GM12878 (cell line): Measurements from ENCODE around the gene LRRC8D. TPM values are rescaled to one million over a fixed set of nuclear protein-coding genes. Genes with fewer than 3 reads are reported as not detected.

ENCODE experiments used
- ATAC-seq: fragments of 200-7000 bp; cut with Tn5 transposase; 3 replicates; pipeline ENCODE4 v1.9.1; 2020; ENCODE audit warnings: mild to moderate bottlenecking, moderate library complexity
- BruUV-seq: library from RNA; stranded (reverse); fragments of 400-500 nt; replicated peaks from 2 replicates; lab custom pipeline; 2021; lab: Mats Ljungman, UMichigan
- CTCF ChIA-PET: fragments of 300-600 bp; sonication (Branson Sonifier 250); formaldehyde crosslinking; extraction: SDS; loops from one replicate; lab custom pipeline; 2021; ENCODE audit warnings: inconsistent platforms; lab: Yijun Ruan, JAX
- POLR2A ChIA-PET: fragments of 350-600 bp; formaldehyde crosslinking; extraction: SDS; loops from one replicate; lab custom pipeline; 2021; ENCODE audit warnings: inconsistent platforms; lab: Charles Lee
- RAD21 ChIA-PET: fragments of 300-600 bp; sonication (Branson Sonifier 250); formaldehyde crosslinking; loops from one replicate; lab custom pipeline; 2023; ENCODE audit warnings: antibody characterized with exemption; ENCODE audit not compliant: unreplicated experiment; lab: Charles Lee
- SMC1A ChIA-PET: fragments of 300-600 bp; sonication (Branson Sonifier 250); formaldehyde crosslinking; loops from one replicate; lab custom pipeline; 2023; ENCODE audit not compliant: unreplicated experiment, uncharacterized antibody; lab: Charles Lee
- DNase-seq: peaks from one replicate; pipeline ENCODE4 v3.0.0-alpha.2; 2011; ENCODE audit warnings: low read depth, low spot score
- FAIRE-seq: peaks from 3 replicates; lab custom pipeline; 2011; peaks lifted over from hg19 to GRCh38; lab: Jason Lieb, UNC
- H2AFZ ChIP-seq: 2 replicates; pipeline ENCODE4 v1.6.0; 2011; ENCODE audit warnings: low read depth, low read length, control low read depth; ENCODE audit not compliant: control insufficient read depth
- H3K27ac ChIP-seq: 2 replicates; pipeline ENCODE4 v1.5.1; 2011; ENCODE audit warnings: control low read depth; ENCODE audit not compliant: control insufficient read depth, insufficient read depth
- H3K27me3 ChIP-seq, 2 experiments: replicated peaks in 1 of 2; 2 replicates each; pipeline versions ENCODE4 v1.6.0 to v1.6.1; 2011; ENCODE audit warnings: low read length in 1 of 2; ENCODE audit not compliant: control insufficient read depth in 2 of 2, insufficient read depth in 2 of 2
- H3K36me3 ChIP-seq, 2 experiments: 2 replicates each; pipeline ENCODE4 v1.5.1; 2011; ENCODE audit warnings: low read length in 1 of 2; ENCODE audit not compliant: control insufficient read depth in 2 of 2, insufficient read depth in 2 of 2
- H3K4me1 ChIP-seq: 2 replicates; pipeline ENCODE4 v1.6.1; 2011; ENCODE audit warnings: mild to moderate bottlenecking, low read length, moderate library complexity, mixed read lengths; ENCODE audit not compliant: control insufficient read depth, insufficient read depth
- H3K4me2 ChIP-seq: 2 replicates; pipeline ENCODE4 v1.6.0; 2011; ENCODE audit warnings: control low read depth; ENCODE audit not compliant: control insufficient read depth, insufficient read depth
- H3K4me3 ChIP-seq: fragments of 200-600 bp; sonication (generic); 2 replicates; pipeline ENCODE4 v1.5.1; 2016
- H3K79me2 ChIP-seq: 2 replicates; pipeline ENCODE4 v1.6.0; 2011; ENCODE audit warnings: low read length; ENCODE audit not compliant: control insufficient read depth, insufficient read depth
- H3K9ac ChIP-seq: 2 replicates; pipeline ENCODE4 v1.8.0; 2011; ENCODE audit warnings: low read length, control low read depth, mixed read lengths; ENCODE audit not compliant: control insufficient read depth, insufficient read depth
- H3K9me3 ChIP-seq: replicated peaks from 3 replicates; pipeline ENCODE4 v1.5.1; 2011; ENCODE audit warnings: mild to moderate bottlenecking, low read length; ENCODE audit not compliant: control insufficient read depth, insufficient read depth
- H4K20me1 ChIP-seq: 2 replicates; pipeline ENCODE4 v1.6.0; 2011; ENCODE audit not compliant: control insufficient read depth, insufficient read depth
- BHLHE40 ChIP-seq, 2 experiments: fragments of 450-650 bp in 1 of 2; IDR thresholded peaks; 2 replicates each; pipeline ENCODE4 v1.6.1; 2011 to 2017; ENCODE audit warnings: low read depth in 2 of 2, borderline replicate concordance in 1 of 2, improper control_type of control experiment in 1 of 2, low read length in 1 of 2, mild to moderate bottlenecking in 1 of 2
- CBX3 ChIP-seq: fragments of 200-600 bp; sonication (generic); IDR thresholded peaks from 2 replicates; pipeline ENCODE4 v1.6.1; 2016; ENCODE audit warnings: low read depth, borderline replicate concordance
- FOXK2 ChIP-seq: fragments of 450-650 bp; IDR thresholded peaks from 2 replicates; pipeline ENCODE4 v1.6.1; 2017; ENCODE audit warnings: mild to moderate bottlenecking, moderate library complexity
- FOXM1 ChIP-seq: IDR thresholded peaks from 2 replicates; pipeline ENCODE4 v1.6.1; 2012; ENCODE audit warnings: low read depth, mild to moderate bottlenecking, inconsistent platforms, low read length, moderate library complexity
- IRF3 ChIP-seq: fragments of 450-650 bp; IDR thresholded peaks from 2 replicates; pipeline ENCODE4 v1.6.1; 2014; ENCODE audit warnings: mild to moderate bottlenecking
- MEF2A ChIP-seq: IDR thresholded peaks from 2 replicates; pipeline ENCODE4 v1.6.1; 2011; ENCODE audit warnings: low read depth, mild to moderate bottlenecking, low read length, moderate library complexity; ENCODE audit not compliant: insufficient read depth
- MTA3 ChIP-seq: IDR thresholded peaks from 2 replicates; pipeline ENCODE4 v1.6.1; 2012; ENCODE audit warnings: low read length, inconsistent platforms, borderline replicate concordance
- RAD51 ChIP-seq: fragments of 450-650 bp; IDR thresholded peaks from 2 replicates; pipeline ENCODE4 v1.6.1; 2016; ENCODE audit warnings: moderate library complexity, mild to moderate bottlenecking, inconsistent platforms
- RCOR1 ChIP-seq: conservative IDR thresholded peaks from 2 replicates; pipeline ENCODE4 v1.6.1; 2012; ENCODE audit warnings: low read depth, low read length, improper control_type of control experiment
- TCF12 ChIP-seq: IDR thresholded peaks from 2 replicates; pipeline ENCODE4 v1.6.1; 2011; ENCODE audit warnings: low read depth, mild to moderate bottlenecking, low read length
- ZNF207 ChIP-seq: fragments of 450-650 bp; IDR thresholded peaks from 2 replicates; pipeline ENCODE4 v1.6.1; 2014; ENCODE audit warnings: antibody characterized with exemption, mild to moderate bottlenecking, borderline replicate concordance
- ZNF274 ChIP-seq: IDR thresholded peaks from one replicate; pipeline ENCODE4 v1.8.0; 2011; ENCODE audit not compliant: insufficient read length, insufficient read depth
- ZZZ3 ChIP-seq: IDR thresholded peaks from 2 replicates; pipeline ENCODE4 v1.6.1; 2011; ENCODE audit warnings: low read depth; ENCODE audit not compliant: control insufficient read depth, insufficient read length
- WGBS: methylation state at CpG from one replicate; pipeline ENCODE4 v1.1.6; 2016; ENCODE audit warnings: low lambda C conversion rate; ENCODE audit not compliant: insufficient replicate concordance, insufficient coverage; ENCODE audit errors: missing lambda C conversion rate; 5-methylcytosine and 5-hydroxymethylcytosine counted together
- in situ Hi-C: fragments of 300-500 bp; cut with MboI; formaldehyde crosslinking; loops from 9 replicates; pipeline ENCODE4 v1.14.3; 2018; ENCODE audit warnings: mixed read lengths
- intact Hi-C: fragments of 100-400 bp; cut with micrococcal nuclease; formaldehyde crosslinking; loops from one replicate; pipeline ENCODE4 v1.14.2; 2022; ENCODE audit not compliant: unreplicated experiment
- polyA plus RNA-seq, 11 experiments: library from polyadenylated mRNA; depleted of rRNA in 4 of 11; unstranded in 6 of 11; stranded (reverse) in 5 of 11; fragments of >200 nt; fragmentation: Nextera tagmentation in 4 of 11; fragmentation: Illumina TruSeq in 1 of 11; extraction: Ambion mirVana in 4 of 11; extraction: Trizol in 1 of 11; gene quantifications; 1 replicate in 1 of 11; 2 replicates in 10 of 11; pipeline versions ENCODE4 v1.2.1 to v1.2.3, GENCODE V29; 2011 to 2016; ENCODE audit warnings: inconsistent platforms in 2 of 11, missing spikeins in 2 of 11, low read depth in 1 of 11
- total RNA-seq, 4 experiments: library from RNA; depleted of rRNA in 3 of 4; stranded (reverse); fragments of >200 nt in 3 of 4; fragmentation: Illumina TruSeq in 1 of 4; extraction: Trizol in 1 of 4; gene quantifications; 2 replicates each; pipeline versions ENCODE4 v1.2.1 to v1.2.3, GENCODE V29; 2013 to 2021
- TF ChIP-seq, protein P1 (sequence below): fragments of 450-650 bp; IDR thresholded peaks from 2 replicates; pipeline ENCODE4 v1.6.1; 2017; ENCODE audit warnings: antibody characterized with exemption, mild to moderate bottlenecking, moderate library complexity
- TF ChIP-seq, protein P2 (sequence below): fragments of 450-650 bp; IDR thresholded peaks from 2 replicates; pipeline ENCODE4 v1.6.1; 2017; ENCODE audit warnings: borderline replicate concordance

The LRRC8D gene
- total and polyA plus RNA-seq, 10 of the 15 experiments (the other 5 are each of a cell fraction or from before 2014, with no cell fraction given): 5.6 to 44.1 (median 26.8) TPM

- ChIA-PET SMC1A (interaction anchor here (1.4 to 1.7 kb wide), 3 partner anchors 11 to 29 kb away, joined by 3 to 4 read pairs (median 4); no protein-coding TSS in a partner anchor), CTCF (interaction anchor here (0.7 kb wide), 1 partner anchor 9 kb away, joined by 3 read pairs; no protein-coding TSS in a partner anchor), RAD21 (interaction anchor here (0.8 to 1.0 kb wide), 4 partner anchors 11 to 75 kb away, joined by 3 to 6 read pairs (median 4); no protein-coding TSS in a partner anchor)
- peak; percentile 34 for ATAC-seq
- Histone ChIP-seq H3K4me3 (no peak overlapping the region), H3K9ac (no peak overlapping the region), H3K4me2 (no peak overlapping the region), H3K4me1 (peaks cover 6% of the 10 kb centered on the region; the same call in 1 of the 2 replicates), H3K36me3 (no peaks in the 10 kb centered on the region), H3K27ac (no peak overlapping the region), H4K20me1 (no peaks in the 10 kb centered on the region), H2AFZ (peak overlapping the region; percentile 45), H3K9me3 (no peaks in the 10 kb centered on the region)
- 29% methylated on average over 4 of the region's 4 CpGs for WGBS
- intact Hi-C loops: no loop called here
- TF ChIP-seq ZNF274 (no peak), FOXK2 (no peak), CBX3 (no peak), RAD51 (no peak), MTA3 (no peak), RCOR1 (no peak), MEF2A (no peak), IRF3 (no peak), ZZZ3 (no peak), BHLHE40 (IDR thresholded peaks at IDR 0.05; ENCODE audit: borderline replicate concordance in 1 of 2, low read depth in 2 of 2, low read length in 1 of 2) (no peak), ZNF207 (no peak), FOXM1 (no peak), TCF12 (no peak)
- TF ChIP-seq, protein P1, sequence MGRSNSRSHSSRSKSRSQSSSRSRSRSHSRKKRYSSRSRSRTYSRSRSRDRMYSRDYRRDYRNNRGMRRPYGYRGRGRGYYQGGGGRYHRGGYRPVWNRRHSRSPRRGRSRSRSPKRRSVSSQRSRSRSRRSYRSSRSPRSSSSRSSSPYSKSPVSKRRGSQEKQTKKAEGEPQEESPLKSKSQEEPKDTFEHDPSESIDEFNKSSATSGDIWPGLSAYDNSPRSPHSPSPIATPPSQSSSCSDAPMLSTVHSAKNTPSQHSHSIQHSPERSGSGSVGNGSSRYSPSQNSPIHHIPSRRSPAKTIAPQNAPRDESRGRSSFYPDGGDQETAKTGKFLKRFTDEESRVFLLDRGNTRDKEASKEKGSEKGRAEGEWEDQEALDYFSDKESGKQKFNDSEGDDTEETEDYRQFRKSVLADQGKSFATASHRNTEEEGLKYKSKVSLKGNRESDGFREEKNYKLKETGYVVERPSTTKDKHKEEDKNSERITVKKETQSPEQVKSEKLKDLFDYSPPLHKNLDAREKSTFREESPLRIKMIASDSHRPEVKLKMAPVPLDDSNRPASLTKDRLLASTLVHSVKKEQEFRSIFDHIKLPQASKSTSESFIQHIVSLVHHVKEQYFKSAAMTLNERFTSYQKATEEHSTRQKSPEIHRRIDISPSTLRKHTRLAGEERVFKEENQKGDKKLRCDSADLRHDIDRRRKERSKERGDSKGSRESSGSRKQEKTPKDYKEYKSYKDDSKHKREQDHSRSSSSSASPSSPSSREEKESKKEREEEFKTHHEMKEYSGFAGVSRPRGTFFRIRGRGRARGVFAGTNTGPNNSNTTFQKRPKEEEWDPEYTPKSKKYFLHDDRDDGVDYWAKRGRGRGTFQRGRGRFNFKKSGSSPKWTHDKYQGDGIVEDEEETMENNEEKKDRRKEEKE: no peak
- TF ChIP-seq, protein P2, sequence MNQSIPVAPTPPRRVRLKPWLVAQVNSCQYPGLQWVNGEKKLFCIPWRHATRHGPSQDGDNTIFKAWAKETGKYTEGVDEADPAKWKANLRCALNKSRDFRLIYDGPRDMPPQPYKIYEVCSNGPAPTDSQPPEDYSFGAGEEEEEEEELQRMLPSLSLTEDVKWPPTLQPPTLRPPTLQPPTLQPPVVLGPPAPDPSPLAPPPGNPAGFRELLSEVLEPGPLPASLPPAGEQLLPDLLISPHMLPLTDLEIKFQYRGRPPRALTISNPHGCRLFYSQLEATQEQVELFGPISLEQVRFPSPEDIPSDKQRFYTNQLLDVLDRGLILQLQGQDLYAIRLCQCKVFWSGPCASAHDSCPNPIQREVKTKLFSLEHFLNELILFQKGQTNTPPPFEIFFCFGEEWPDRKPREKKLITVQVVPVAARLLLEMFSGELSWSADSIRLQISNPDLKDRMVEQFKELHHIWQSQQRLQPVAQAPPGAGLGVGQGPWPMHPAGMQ: no peak
- TF ChIP-seq, all 136 proteins: peak for 0
- Histone ChIP-seq H3K79me2 (no peaks in the 10 kb centered on the region), H3K27me3 (no peaks in the 10 kb centered on the region)
- DNase-seq (no peak), FAIRE-seq (no peak)
- in situ Hi-C loops: loop anchor here (25.0 kb wide), 2 partner anchors 338 to 463 kb away; partner anchors contain the start of genes LRRC8B and LRRC8C
- BruUV-seq: no TSS peak
- POLR2A ChIA-PET: interaction anchor here (0.7 kb wide), 1 partner anchor 123 kb away, joined by 3 read pairs; no protein-coding TSS in a partner anchor
Measured at GRCh38 chr1:89974696-89975470, 154.1 kb downstream of the LRRC8D start.
